ENCODE data around the gene COG7.

DNA sequence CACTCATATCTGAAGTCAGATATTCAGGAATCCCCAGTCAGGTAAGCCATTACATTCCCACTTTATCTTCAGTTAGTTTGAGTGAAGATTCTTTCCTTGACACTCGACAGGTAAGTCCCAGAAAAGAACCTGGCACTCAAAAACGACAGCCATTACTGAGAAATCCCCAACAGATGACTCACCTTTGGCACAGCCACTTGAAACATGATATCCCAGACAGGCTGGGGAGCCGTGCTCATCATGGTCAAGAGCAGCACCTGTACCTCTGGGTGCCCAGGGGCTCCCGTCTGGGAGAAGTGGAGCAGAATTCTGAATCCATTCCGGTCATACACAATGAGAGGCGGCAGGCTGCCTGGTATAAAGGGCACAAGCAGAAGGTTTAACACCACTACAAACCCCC, 16.8 kb upstream of the COG7 start:
- TF ChIP-seq, protein P1, sequence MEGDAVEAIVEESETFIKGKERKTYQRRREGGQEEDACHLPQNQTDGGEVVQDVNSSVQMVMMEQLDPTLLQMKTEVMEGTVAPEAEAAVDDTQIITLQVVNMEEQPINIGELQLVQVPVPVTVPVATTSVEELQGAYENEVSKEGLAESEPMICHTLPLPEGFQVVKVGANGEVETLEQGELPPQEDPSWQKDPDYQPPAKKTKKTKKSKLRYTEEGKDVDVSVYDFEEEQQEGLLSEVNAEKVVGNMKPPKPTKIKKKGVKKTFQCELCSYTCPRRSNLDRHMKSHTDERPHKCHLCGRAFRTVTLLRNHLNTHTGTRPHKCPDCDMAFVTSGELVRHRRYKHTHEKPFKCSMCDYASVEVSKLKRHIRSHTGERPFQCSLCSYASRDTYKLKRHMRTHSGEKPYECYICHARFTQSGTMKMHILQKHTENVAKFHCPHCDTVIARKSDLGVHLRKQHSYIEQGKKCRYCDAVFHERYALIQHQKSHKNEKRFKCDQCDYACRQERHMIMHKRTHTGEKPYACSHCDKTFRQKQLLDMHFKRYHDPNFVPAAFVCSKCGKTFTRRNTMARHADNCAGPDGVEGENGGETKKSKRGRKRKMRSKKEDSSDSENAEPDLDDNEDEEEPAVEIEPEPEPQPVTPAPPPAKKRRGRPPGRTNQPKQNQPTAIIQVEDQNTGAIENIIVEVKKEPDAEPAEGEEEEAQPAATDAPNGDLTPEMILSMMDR (optimal IDR thresholded peaks at IDR 0.05 in 1 of 3, IDR thresholded peaks at IDR 0.05 in 1 of 3, conservative IDR thresholded peaks at IDR 0.05 in 1 of 3; ENCODE audit: extremely low read depth in 1 of 3, insufficient read depth in 2 of 3, low read length in 3 of 3): no peak
- no peak for TF ChIP-seq EZH2 (IDR thresholded peaks at IDR 0.05; ENCODE audit: low read length)

All from keratinocyte (primary cell).